Activated B cell treated with CpG ODN at 0.5 μM for 24 hours (primary cell): ENCODE measurements around the gene TMEM184B. TPM values are rescaled to one million over a fixed set of nuclear protein-coding genes. Genes with fewer than 3 reads are reported as not detected.

Experiments used
- ATAC-seq: fragments of 200-7000 bp; cut with Tn5 transposase; one replicate; pipeline ENCODE4 v1.10.0; 2021; ENCODE audit warnings: low read depth, mild to moderate bottlenecking, moderate library complexity
- CTCF ChIA-PET: fragments of 350-600 bp; sonication (Branson Sonifier 250); formaldehyde crosslinking; loops from one replicate; lab custom pipeline; 2021; ENCODE audit warnings: antibody characterized with exemption; lab: Charles Lee
- POLR2A ChIA-PET: fragments of 350-600 bp; sonication (Branson Sonifier 250); formaldehyde crosslinking; loops from one replicate; lab custom pipeline; 2021; ENCODE audit warnings: antibody characterized with exemption; lab: Charles Lee
- DNase-seq: peaks from one replicate; pipeline ENCODE4 v3.0.0; 2022
- H3K27ac Mint-ChIP-seq: one replicate; pipeline ENCODE4 v1.8.0; 2020; ENCODE audit warnings: mixed read lengths
- H3K27me3 Mint-ChIP-seq: one replicate; pipeline ENCODE4 v1.8.0; 2021; ENCODE audit warnings: mixed read lengths
- H3K36me3 Mint-ChIP-seq: one replicate; pipeline ENCODE4 v1.8.0; 2021; ENCODE audit warnings: low read depth, mixed read lengths
- H3K4me1 Mint-ChIP-seq: one replicate; pipeline ENCODE4 v1.8.0; 2021; ENCODE audit warnings: mixed read lengths
- H3K4me3 Mint-ChIP-seq: one replicate; pipeline ENCODE4 v1.8.0; 2020; ENCODE audit warnings: mild to moderate bottlenecking, mixed read lengths
- H3K9me3 Mint-ChIP-seq: one replicate; pipeline ENCODE4 v1.8.0; 2020; ENCODE audit warnings: mixed read lengths
- intact Hi-C: fragments of 100-400 bp; cut with micrococcal nuclease; formaldehyde crosslinking; loops from one replicate; pipeline ENCODE4 v1.15.1; 2024
- total RNA-seq: library from RNA; stranded (reverse); gene quantifications from 2 replicates; pipeline ENCODE4 v1.2.3, GENCODE V29; 2022
- TF ChIP-seq, protein P1 (sequence below): fragments of 200-600 bp; IDR thresholded peaks from one replicate; pipeline ENCODE4 v1.8.0; 2022; ENCODE audit warnings: antibody characterized with exemption, mild to moderate bottlenecking

TMEM184B gene
- total RNA-seq, 1 donor from 2014 or later, result 24.0 TPM

DNA sequence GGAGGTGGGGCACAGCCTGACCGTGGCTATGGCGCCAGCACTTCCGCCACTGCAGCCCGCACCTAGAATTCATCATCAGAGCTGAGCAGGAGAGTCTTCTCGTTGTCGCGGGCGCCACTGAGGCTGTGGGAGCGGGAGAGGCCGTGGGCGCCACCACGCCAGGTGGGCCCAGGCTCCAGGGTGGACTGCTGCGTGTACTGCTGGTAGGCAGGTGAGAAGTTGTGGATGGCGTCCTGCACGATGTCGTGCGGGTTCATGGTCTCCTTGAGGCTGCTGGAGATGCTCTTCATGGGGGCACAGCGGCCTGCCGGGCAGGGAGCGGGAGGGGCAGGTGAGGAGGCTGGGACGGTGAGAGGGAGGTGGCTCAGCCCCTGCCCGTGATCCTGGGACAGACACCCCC, 51.4 kb downstream of the TMEM184B start:
- ChIA-PET CTCF (no interaction called here), POLR2A (no interaction called here)
- Mint-ChIP-seq H3K9me3 (no peaks in the 10 kb centered on the region), H3K27me3 (no peaks in the 10 kb centered on the region), H3K36me3 (peaks cover 15% of the 10 kb centered on the region), H3K4me1 (peaks cover 5% of the 10 kb centered on the region), H3K4me3 (no peak overlapping the region), H3K27ac (no peak overlapping the region)
- TF ChIP-seq, protein P1, sequence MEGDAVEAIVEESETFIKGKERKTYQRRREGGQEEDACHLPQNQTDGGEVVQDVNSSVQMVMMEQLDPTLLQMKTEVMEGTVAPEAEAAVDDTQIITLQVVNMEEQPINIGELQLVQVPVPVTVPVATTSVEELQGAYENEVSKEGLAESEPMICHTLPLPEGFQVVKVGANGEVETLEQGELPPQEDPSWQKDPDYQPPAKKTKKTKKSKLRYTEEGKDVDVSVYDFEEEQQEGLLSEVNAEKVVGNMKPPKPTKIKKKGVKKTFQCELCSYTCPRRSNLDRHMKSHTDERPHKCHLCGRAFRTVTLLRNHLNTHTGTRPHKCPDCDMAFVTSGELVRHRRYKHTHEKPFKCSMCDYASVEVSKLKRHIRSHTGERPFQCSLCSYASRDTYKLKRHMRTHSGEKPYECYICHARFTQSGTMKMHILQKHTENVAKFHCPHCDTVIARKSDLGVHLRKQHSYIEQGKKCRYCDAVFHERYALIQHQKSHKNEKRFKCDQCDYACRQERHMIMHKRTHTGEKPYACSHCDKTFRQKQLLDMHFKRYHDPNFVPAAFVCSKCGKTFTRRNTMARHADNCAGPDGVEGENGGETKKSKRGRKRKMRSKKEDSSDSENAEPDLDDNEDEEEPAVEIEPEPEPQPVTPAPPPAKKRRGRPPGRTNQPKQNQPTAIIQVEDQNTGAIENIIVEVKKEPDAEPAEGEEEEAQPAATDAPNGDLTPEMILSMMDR, result no peak
- intact Hi-C loops, result no loop called here
- ATAC-seq, result no peak
- DNase-seq, result no peak

DNA sequence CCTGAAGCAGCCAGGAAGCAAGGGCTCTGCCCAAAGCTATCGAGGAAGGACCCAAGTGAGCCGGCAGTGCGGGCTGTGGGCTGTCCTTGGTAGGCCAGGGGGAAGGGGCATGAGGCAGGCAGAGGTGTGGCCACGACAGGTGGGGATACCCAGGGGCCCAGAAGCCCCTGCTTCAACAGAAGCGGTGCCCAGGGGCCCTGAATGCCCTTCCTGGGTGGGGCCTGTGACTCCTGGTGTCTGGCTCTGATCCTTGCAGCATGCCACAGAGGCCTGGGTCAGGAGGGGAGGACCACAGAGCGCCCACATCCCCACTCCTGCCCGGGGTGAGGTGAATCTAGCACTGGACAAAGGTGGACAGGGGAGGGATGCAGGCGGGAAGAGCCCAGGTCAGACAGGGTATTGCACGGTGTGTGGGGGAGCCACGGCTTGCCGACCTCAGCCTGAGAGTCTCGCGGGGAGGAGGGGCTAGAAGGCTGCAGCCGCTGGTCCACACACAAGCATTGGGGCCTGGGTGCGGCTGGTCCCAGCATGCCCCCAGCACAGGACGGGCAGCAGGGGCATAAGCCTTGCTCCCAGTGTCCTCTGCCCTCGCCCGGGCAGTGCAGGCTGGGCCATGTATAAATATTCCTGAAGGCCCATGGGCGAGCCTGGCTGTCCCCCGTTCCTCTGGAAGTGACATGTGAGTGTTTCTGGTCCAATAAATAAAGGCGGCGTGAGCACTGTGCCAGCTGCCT, 52.0 kb downstream of the TMEM184B start:
- Mint-ChIP-seq H3K36me3 (peaks cover 15% of the 10 kb centered on the region), H3K9me3 (no peaks in the 10 kb centered on the region), H3K27me3 (no peaks in the 10 kb centered on the region), H3K4me3 (no peak overlapping the region), H3K27ac (no peak overlapping the region), H3K4me1 (peaks cover 5% of the 10 kb centered on the region)
- POLR2A ChIA-PET, result no interaction called here
- TF ChIP-seq, protein P1, result no peak
- ATAC-seq (no peak), DNase-seq (no peak)
- CTCF ChIA-PET, result no interaction called here
- intact Hi-C loops, result no loop called here

DNA sequence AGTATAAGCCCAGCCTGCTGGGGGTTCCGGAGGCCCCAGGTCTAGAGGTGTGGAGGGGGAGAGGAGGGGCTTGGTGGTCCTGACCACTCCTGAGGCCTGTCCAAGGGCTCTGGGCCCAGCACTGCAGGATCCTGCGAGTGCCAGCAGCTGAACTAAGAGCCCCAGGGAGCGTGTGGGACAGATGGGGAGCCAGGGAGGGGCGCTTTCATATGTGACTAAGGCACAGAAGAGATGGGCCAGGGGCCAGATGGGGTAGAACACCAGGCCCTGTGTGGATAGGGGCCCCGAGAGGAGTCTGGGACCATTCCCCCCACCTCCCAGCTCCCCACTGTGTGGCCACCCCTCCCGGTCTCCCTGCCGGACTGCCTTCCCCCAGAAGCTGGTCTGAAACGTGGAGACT, 52.6 kb downstream of the TMEM184B start:
- CTCF ChIA-PET, result no interaction called here
- H3K4me1 Mint-ChIP-seq, result peaks cover 5% of the 10 kb centered on the region
- DNase-seq (no peak), ATAC-seq (no peak)
- TF ChIP-seq, protein P1, result no peak
- H3K27ac Mint-ChIP-seq, result no peak overlapping the region
- no peaks in the 10 kb centered on the region for H3K27me3 Mint-ChIP-seq
- H3K36me3 Mint-ChIP-seq, result peaks cover 11% of the 10 kb centered on the region
- H3K9me3 Mint-ChIP-seq, result no peaks in the 10 kb centered on the region
- POLR2A ChIA-PET, result no interaction called here
- no peak overlapping the region for H3K4me3 Mint-ChIP-seq
- intact Hi-C loops, result no loop called here

DNA sequence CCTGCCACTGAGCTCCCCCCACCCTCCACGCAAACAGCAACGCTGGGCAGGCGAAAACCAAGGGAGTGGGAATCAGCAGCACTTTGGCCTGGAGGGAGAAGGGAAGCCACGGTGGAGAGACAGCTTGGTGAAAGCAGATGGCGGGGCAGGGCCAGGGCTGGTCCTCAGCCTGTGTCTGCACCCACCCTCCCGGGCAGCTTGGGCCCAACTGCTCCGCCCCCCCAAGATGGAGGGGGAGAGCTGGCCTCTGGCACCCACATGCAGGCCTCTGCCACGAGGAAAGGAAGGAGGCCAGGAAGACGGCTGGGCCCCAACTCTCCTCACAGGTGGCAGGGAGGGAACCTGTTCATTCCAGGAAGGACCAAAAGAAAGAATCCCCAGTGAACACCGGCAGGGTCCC, 53.2 kb downstream of the TMEM184B start:
- Mint-ChIP-seq H3K9me3 (no peaks in the 10 kb centered on the region), H3K27me3 (no peaks in the 10 kb centered on the region), H3K4me1 (peaks cover 10% of the 10 kb centered on the region), H3K36me3 (peaks cover 8% of the 10 kb centered on the region), H3K27ac (no peak overlapping the region), H3K4me3 (no peak overlapping the region)
- TF ChIP-seq, protein P1, result no peak
- ATAC-seq (no peak), DNase-seq (no peak)
- ChIA-PET CTCF (no interaction called here), POLR2A (no interaction called here)
- intact Hi-C loops, result no loop called here

DNA sequence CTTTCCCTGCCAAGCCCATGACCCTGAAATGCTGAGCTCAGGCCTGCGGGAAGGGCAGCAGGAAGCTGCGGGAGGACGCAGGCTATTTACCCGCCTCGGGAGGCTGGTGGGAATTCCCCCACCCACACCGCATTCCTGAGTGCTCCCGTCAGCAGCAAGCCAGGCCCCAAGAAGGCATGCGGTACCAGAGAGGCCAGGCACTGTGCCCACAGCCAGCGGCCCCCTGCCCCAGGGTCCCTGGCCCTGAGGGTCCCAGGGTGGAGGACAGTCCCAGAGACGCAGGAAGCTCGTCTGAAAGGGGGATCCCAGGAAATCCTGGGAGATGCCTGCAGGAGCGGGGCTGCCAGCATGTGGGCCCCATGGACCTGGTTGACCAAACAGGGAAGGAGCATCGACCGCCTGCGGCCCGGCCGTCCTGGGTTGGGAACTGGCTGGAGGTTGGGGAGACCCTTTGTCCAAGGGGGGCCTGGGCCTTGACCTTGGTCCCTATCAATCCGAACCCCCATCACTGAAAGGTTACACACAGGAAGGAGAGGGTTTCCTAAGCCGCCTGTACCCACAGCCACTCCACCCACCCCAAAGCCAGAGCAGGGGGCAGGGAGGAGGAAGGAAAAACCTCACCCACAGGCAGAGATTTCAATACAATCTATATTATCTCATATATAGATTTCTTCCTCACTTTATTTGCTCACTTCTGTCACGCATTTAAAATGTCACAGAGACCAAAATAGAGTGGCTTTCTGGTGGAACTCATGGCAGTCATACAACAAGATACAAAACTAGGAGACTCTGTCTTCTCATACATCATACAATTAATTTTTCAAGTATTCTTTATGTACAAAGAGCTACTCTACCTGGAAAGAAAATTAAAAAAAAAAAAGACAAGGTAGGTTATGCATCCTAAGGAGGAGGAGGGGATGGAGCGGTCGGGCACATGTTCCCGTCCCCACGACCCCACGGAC, 53.9 kb downstream of the TMEM184B start:
- Mint-ChIP-seq H3K9me3 (no peaks in the 10 kb centered on the region), H3K27me3 (no peaks in the 10 kb centered on the region), H3K4me1 (peaks cover 15% of the 10 kb centered on the region), H3K36me3 (peaks cover 8% of the 10 kb centered on the region), H3K4me3 (no peak overlapping the region), H3K27ac (no peak overlapping the region)
- TF ChIP-seq, protein P1, result no peak
- ATAC-seq (no peak), DNase-seq (no peak)
- intact Hi-C loops, result no loop called here
- ChIA-PET CTCF (no interaction called here), POLR2A (no interaction called here)
